Common myeloid progenitor, CD34-positive (primary cell): ENCODE data around the gene PTCD3.

ENCODE experiments used
- CTCF ChIA-PET: fragments of 350-600 bp; sonication (Branson Sonifier 250); formaldehyde crosslinking; loops from one replicate; lab custom pipeline; 2021; ENCODE audit warnings: antibody characterized with exemption; lab: Charles Lee
- POLR2A ChIA-PET: fragments of 350-600 bp; sonication (Branson Sonifier 250); formaldehyde crosslinking; loops from one replicate; lab custom pipeline; 2021; ENCODE audit warnings: antibody characterized with exemption; lab: Charles Lee
- DNase-seq, 3 donors: peaks; one replicate each; pipeline versions ENCODE4 v3.0.0 to v3.0.0-alpha.2; 2013
- H3K27ac ChIP-seq, 2 experiments: 1 replicate in 1 of 2; 2 replicates in 1 of 2; pipeline ENCODE4 v1.7.0; 2013; ENCODE audit warnings: inconsistent platforms in 2 of 2, low read length in 2 of 2, mild to moderate bottlenecking in 2 of 2, low read depth in 1 of 2, moderate library complexity in 1 of 2; ENCODE audit not compliant: severe bottlenecking in 2 of 2, insufficient read depth in 1 of 2, poor library complexity in 1 of 2
- H3K27me3 ChIP-seq, 5 experiments: replicated peaks in 2 of 5; 1 replicate in 3 of 5; 2 replicates in 2 of 5; pipeline versions ENCODE4 v1.6.1 to v1.7.0; 2013; ENCODE audit warnings: low read length in 4 of 5, mild to moderate bottlenecking in 2 of 5, moderate library complexity in 2 of 5, inconsistent platforms in 1 of 5; ENCODE audit not compliant: insufficient read depth in 5 of 5, control insufficient read depth in 4 of 5
- H3K36me3 ChIP-seq, 4 experiments: 1 replicate in 2 of 4; 2 replicates in 2 of 4; pipeline versions ENCODE4 v1.6.1 to v1.7.0; 2013; ENCODE audit warnings: low read length in 3 of 4, control low read depth in 1 of 4, mild to moderate bottlenecking in 1 of 4; ENCODE audit not compliant: control insufficient read depth in 4 of 4, insufficient read depth in 4 of 4
- H3K4me1 ChIP-seq, 4 experiments: 1 replicate in 3 of 4; 2 replicates in 1 of 4; pipeline versions ENCODE4 v1.6.1 to v1.7.1; 2013; ENCODE audit warnings: low read length in 3 of 4, mild to moderate bottlenecking in 3 of 4, control low read depth in 1 of 4, inconsistent platforms in 1 of 4, moderate library complexity in 1 of 4; ENCODE audit not compliant: control insufficient read depth in 4 of 4, insufficient read depth in 4 of 4; ENCODE audit errors: control extremely low read depth in 1 of 4
- H3K4me3 ChIP-seq, 7 experiments: 1 replicate in 4 of 7; 2 replicates in 3 of 7; pipeline versions ENCODE4 v1.5.1 to v1.7.0; 2013; ENCODE audit warnings: mild to moderate bottlenecking in 7 of 7, low read length in 6 of 7, moderate library complexity in 6 of 7, inconsistent platforms in 2 of 7, low read depth in 2 of 7, control low read depth in 1 of 7; ENCODE audit not compliant: insufficient read depth in 4 of 7, control insufficient read depth in 1 of 7; ENCODE audit errors: extremely low read depth in 1 of 7
- H3K9me3 ChIP-seq, 5 experiments: 1 replicate in 4 of 5; 2 replicates in 1 of 5; pipeline versions ENCODE4 v1.6.1 to v1.7.1; 2013; ENCODE audit warnings: low read length in 4 of 5, mild to moderate bottlenecking in 2 of 5, inconsistent platforms in 1 of 5, low read depth in 1 of 5, moderate library complexity in 1 of 5; ENCODE audit not compliant: control insufficient read depth in 4 of 5, insufficient read depth in 2 of 5; ENCODE audit errors: control extremely low read depth in 1 of 5
- WGBS: methylation state at CpG from one replicate; pipeline ENCODE4 v1.1.5; 2013; ENCODE audit not compliant: insufficient coverage; 5-methylcytosine and 5-hydroxymethylcytosine counted together

PTCD3 gene

DNA sequence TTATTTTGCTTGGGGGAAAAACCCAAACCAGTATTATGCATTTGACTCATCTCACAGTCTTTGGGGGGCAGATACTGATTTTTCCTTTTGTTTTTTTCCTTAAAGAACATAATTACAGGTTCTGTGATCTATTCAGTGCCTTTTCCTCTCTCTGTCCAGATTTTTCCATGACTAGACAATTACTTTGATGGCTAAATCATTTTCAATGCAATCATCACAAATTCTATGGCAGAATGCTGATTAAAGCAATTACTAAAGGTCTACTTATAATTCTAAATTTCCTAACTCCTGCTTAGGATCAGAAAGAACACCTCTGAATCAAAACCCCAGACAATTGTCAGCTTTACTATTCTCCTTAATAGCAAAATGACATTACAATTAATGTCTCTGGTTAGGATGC, 39.1 kb upstream of the PTCD3 start:
- Histone ChIP-seq H3K36me3 (peaks cover 36 to 80% (median 59%) of the 10 kb centered on the region in 4 experiments), H3K4me3 (no peak overlapping the region), H3K9me3 (peaks cover 0 to 16% (median 4%) of the 10 kb centered on the region in 5 experiments), H3K27ac (no peak overlapping the region), H3K4me1 (peaks cover 0 to 10% (median 6%) of the 10 kb centered on the region in 4 experiments), H3K27me3 (no peaks in the 10 kb centered on the region)
- ChIA-PET CTCF (interaction anchor here (1.3 to 3.6 kb wide), 3 partner anchors 13 to 239 kb away, joined by 3 to 13 read pairs (median 5); no protein-coding TSS in a partner anchor), POLR2A (no interaction called here)
- DNase-seq, result no peak

DNA sequence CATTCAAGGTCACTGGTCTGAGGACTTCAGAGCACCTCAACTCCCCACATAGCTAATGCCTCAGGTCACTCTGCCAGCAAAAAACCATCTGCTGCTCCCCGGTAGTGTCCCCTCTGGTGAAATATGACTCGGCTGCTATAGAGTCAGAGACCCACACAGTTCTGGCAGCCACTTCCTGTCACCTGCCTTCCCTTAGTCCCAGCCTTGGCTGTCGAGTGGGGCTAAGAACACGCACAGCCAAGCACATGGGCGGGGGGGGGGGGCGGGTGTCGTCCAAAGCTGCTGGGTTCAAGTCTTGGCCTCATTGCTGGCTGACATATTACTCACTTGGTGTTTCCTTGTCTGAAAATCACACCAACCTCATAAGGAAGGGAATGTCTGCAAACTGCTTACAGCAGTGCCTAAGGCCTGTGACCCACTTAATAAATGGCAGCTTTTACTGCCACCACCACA, 37.9 kb upstream of the PTCD3 start:
- H3K9me3 ChIP-seq, result peaks cover 0 to 13% (median 4%) of the 10 kb centered on the region in 5 experiments
- CTCF ChIA-PET, result interaction anchor here (1.1 to 3.6 kb wide), 4 partner anchors 12 to 241 kb away, joined by 3 to 13 read pairs (median 4); no protein-coding TSS in a partner anchor
- peak; percentile 18 to 54 (median 33) for DNase-seq
- H3K36me3 ChIP-seq, result peaks cover 30 to 84% (median 54%) of the 10 kb centered on the region in 4 experiments
- H3K27me3 ChIP-seq, result no peaks in the 10 kb centered on the region
- no peak overlapping the region for H3K4me3 ChIP-seq
- WGBS, result no CpG with 5 or more reads among the region's 7 CpGs
- POLR2A ChIA-PET, result no interaction called here
- H3K27ac ChIP-seq, result no peak overlapping the region
- peaks cover 0 to 20% (median 16%) of the 10 kb centered on the region in 4 experiments for H3K4me1 ChIP-seq

DNA sequence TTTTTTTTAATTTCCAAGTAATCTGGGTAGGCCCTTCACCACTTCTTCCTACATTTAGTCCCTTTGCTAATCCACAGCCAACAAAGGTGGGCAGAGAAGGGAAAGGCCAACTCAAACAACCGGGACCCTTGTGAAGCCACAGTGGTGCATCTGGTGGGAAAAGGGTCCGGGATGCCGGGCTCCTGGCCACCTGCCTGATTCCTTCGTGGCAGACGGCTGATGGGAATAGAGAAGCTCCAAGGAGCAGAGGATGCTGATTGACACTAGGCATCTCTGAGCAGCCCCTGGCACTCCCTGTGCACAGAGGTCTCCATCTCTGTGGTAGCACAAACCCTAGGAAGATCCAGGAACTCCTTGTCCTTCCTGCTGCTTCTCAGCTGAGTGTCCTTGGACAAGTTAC, 37.4 kb upstream of the PTCD3 start:
- POLR2A ChIA-PET, result no interaction called here
- Histone ChIP-seq H3K4me3 (no peak overlapping the region), H3K4me1 (peaks cover 0 to 20% (median 16%) of the 10 kb centered on the region in 4 experiments)

DNA sequence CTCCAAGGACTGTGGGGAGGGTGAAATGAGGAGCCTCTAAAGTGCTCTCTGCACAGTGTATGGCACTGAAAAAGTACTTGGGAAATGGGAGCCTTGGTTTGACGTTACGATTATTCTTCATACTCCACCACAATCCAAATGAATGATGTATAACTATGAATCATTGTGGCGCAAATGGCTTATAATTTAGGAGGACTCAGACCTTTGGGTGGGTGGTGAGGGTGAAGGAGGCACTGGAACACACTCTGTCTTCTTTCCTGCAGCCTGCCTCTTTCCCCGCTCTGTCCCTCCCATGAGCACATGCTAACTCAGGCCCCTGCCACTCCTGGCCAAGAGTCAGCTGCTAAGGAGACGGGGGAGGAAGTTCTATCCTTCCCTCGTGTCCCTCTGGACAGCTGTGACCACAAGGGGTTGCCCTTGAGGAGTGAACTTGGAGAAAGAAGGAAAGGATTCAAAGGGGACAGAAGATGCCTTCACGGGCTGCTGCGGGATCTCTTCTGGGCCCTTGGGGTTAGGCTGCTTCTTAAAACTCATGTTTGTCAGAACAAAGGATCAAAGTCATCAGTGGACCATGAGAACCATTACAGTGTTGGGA, 36.8 kb upstream of the PTCD3 start:
- peaks cover 0 to 5% (median 1%) of the 10 kb centered on the region in 5 experiments for H3K9me3 ChIP-seq
- H3K27ac ChIP-seq, result no peak overlapping the region
- ChIA-PET CTCF (interaction anchor here (1.1 to 3.6 kb wide), 3 partner anchors 9 to 241 kb away, joined by 4 to 13 read pairs (median 6); no protein-coding TSS in a partner anchor), POLR2A (no interaction called here)
- no peaks in the 10 kb centered on the region for H3K27me3 ChIP-seq
- 50% methylated on average over 4 of the region's 8 CpGs for WGBS
- peaks cover 0 to 20% (median 16%) of the 10 kb centered on the region in 4 experiments for H3K4me1 ChIP-seq
- no peak overlapping the region for H3K4me3 ChIP-seq
- DNase-seq, result no peak
- H3K36me3 ChIP-seq, result peaks cover 20 to 84% (median 53%) of the 10 kb centered on the region in 4 experiments

More for the DNA sequence above, 37.4 kb upstream of the PTCD3 start:
- H3K9me3 ChIP-seq, result peaks cover 0 to 11% (median 4%) of the 10 kb centered on the region in 5 experiments
- no peak for DNase-seq
- CTCF ChIA-PET, result interaction anchor here (1.1 to 3.6 kb wide), 4 partner anchors 9 to 241 kb away, joined by 4 to 13 read pairs (median 6); no protein-coding TSS in a partner anchor
- peaks cover 25 to 84% (median 53%) of the 10 kb centered on the region in 4 experiments for H3K36me3 ChIP-seq
- H3K27me3 ChIP-seq, result no peaks in the 10 kb centered on the region
- H3K27ac ChIP-seq, result no peak overlapping the region
- WGBS, result 98% methylated on average over 4 of the region's 5 CpGs

DNA sequence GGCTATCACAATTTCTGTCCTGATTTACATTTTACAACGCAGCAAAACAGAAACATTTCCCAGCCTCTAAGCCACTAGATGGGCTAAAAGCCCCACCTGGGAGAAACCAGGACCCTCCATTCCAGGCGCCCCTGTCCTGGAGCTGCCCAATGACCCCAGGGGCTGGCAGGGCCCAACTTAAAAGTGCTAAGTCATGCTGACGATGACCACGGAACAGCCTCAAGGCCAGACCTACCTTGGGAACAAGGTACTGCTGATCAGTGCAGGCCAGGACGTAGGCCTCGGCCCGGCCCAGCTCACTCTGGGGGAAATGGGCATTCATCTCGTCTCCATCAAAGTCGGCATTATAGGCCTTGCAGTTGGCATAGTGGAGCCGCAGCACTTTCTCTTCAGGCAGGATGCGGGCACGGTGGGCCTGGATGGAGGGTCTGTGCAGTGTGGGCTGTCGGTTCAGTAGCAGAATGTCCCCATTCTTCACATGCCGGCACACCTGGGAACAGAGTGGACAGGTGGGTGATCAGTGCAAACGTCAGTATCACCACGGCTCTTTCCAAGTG, 36.2 kb upstream of the PTCD3 start:
- POLR2A ChIA-PET, result no interaction called here

DNA sequence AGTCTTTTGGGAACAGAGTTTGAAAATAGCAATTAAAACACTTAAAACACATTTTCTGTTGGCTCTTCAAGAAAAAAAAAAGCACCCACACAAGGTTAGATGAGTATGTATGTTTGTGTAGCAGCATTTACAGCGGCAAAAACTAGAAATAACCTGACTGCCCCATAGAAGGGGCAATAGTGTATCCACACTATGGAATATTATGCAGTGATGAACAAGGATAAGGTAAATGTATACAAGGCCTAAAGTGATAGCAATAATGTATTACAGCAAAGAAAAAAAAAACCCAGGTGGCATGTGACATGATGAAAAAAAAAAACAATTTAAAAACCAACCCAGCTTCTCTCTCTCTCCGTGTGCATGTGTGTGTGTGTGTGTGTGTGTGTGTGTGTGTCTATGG, 35.2 kb upstream of the PTCD3 start:
- Histone ChIP-seq H3K9me3 (no peaks in the 10 kb centered on the region), H3K4me3 (no peak overlapping the region), H3K27me3 (no peaks in the 10 kb centered on the region), H3K27ac (no peak overlapping the region), H3K4me1 (peaks cover 0 to 20% (median 16%) of the 10 kb centered on the region in 4 experiments), H3K36me3 (peaks cover 8 to 78% (median 51%) of the 10 kb centered on the region in 4 experiments)
- ChIA-PET CTCF (no interaction called here), POLR2A (interaction anchor here (0.7 kb wide), 1 partner anchor 141 kb away, joined by 3 read pairs; no protein-coding TSS in a partner anchor)
- no peak for DNase-seq
- WGBS, result no CpG with 5 or more reads among the region's 2 CpGs

More for the DNA sequence above, 36.2 kb upstream of the PTCD3 start:
- H3K4me3 ChIP-seq, result no peak overlapping the region
- CTCF ChIA-PET, result interaction anchor here (1.1 to 3.6 kb wide), 2 partner anchors 8 to 10 kb away, joined by 6 to 13 read pairs; no protein-coding TSS in a partner anchor
- no peak for DNase-seq
- H3K27me3 ChIP-seq, result no peaks in the 10 kb centered on the region
- 98% methylated on average over 16 of the region's 16 CpGs for WGBS
- peaks cover 0 to 20% (median 16%) of the 10 kb centered on the region in 4 experiments for H3K4me1 ChIP-seq
- H3K36me3 ChIP-seq, result peaks cover 15 to 84% (median 53%) of the 10 kb centered on the region in 4 experiments
- no peak overlapping the region for H3K27ac ChIP-seq
- no peaks in the 10 kb centered on the region for H3K9me3 ChIP-seq
